HG02588 (cell line): ENCODE results near the gene MCM6.
"Not testable (repeated sequence)": the region's sequence is repeated elsewhere in the genome, so short reads cannot be mapped to it uniquely, and the experiment has no call there.

ENCODE experiments used
- ATAC-seq: cut with Tn5 transposase; IDR thresholded peaks from one replicate; pipeline ENCODE4 v1.9.1; 2021; ENCODE audit warnings: mild to moderate bottlenecking, moderate library complexity; ENCODE audit not compliant: unreplicated experiment

The MCM6 gene

DNA sequence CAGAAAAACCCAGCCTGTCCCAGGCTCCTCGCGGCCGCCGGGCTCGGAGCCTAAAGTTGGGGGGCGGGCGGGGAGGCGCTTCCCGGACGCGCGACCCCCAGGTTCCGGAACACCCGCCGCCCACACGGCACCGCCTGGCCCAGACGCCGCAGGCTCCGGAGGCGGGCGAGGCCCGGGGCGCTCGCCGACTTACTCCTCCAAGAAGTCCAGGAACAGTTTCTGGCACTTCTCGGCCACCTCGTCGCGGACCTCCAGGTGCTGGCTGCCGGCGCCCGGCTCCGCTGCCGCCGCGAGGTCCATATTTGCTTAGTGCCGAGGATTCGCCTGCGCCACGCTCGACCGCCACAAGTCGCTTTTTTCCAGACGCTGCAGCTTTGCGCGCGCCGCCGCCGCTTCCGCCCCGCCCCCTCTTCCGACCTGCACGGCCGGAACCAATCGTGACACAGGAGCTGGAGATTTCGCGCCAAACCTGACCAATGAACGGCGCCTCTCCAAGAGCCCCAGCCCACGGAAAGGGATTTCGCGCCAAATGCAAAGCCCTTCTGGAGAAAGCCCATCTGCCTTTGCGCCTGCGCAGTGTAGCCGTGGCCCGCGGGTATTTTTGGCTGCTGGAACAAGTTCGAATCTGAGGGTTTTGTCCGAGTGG, at the start of gene MCM6:
MCM6 (minus strand) TSS at position 378 of the 646 bp plus-strand sequence; CDS start at position 300, 78 bp downstream.
- ATAC-seq = peak; percentile 90

DNA sequence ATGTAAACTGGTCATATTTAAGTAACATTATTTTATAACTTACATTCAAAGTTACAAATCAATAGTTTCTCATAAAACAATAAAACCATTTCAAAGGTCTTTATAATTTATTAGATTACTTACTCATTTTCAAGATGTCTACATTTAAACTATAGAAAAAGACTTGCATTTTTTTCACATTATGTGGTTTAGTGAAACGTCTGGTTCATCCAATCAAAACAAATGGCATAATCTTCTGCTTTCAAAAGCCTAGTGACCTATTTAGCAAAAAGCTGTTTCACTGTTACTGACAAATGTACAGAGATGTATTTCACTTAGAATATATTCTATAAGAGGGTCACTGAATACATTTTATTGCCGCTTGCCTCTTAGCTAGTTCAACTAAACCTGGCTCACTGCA, 49.3 kb upstream of the MCM6 start:
- no peak for ATAC-seq

DNA sequence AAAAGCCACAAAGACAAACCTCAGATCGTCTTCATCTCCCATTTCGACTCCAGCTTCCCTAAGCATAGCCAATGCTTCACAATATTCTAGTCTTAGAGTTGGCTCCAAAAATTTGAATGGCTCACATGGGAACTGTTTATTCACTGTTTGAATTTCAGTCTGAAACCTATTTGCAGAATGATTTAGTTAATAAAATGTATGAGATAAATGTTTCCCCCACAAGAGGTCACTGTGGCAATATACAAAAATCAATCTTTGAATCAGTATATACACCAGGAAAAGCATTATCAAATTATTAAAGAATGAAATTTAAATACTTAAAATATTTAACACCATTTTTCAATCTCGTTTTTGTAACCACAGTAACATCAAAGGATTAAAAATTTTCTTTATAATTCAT, 40.0 kb upstream of the MCM6 start:
- no peak for ATAC-seq

DNA sequence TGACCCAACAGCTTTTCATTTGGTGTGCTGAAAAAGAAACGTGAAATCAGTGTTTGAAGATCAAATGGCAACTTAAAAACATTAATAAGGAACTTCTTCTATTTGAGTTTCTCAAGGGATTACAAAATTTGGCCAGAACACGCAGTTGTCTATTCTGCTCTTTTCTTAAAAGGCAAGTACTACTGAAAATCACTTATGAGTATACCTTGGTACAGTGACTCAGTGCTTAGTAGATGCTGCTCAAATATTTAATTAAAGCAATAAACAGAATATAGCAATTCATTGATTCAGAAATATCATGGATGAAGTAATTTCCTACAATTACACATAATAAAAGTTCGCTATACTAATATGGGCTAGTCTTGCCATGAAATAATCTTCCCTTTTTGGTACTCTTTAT, 38.2 kb upstream of the MCM6 start:
- ATAC-seq = no peak

DNA sequence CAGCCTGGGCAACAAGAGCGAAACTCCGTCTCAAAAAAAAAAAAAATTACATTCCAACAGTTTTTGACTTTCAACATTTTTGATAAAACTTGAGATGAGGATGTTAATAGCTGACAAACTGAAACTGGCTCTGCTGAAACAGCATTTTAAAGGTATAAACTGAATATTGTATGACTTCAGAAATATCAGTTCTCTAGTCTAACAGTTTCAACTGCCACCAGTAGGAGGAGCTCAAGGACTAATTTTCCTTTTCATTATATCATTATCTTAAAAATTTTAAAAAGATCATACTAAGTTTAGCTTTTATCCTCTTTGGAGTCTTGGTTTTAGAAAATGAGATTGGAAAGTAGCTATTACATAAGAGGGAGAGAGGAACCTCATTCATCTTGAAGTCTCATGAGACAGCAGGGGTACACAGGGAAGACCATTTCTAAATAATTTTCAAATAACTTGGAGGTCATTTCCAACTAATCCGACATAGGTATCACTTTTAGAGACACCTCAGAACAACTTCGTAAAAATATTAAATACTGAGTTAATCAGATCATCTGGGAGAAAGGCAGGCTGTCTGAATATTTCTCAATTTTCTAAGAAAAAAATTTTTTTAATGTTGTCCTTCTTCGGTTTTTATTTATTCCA, 37.6 kb upstream of the MCM6 start:
- ATAC-seq = no peak

DNA sequence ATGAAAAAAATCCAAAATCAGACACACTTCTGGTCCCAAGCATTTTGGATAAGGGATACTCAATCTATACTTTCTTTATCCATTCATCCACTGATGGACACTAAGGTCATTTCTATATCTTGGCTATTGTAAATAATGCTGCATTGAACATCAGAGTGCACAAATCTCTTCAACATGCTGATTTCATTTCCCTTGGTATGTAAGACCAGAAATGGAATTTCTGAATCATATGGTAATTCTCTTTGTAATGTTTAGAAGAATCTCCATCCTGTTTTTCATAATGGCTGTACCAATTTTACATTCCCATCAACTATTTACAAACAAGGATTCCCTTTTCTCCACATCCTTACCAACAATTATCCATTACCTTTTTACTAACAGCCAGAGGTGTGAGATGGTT, 33.7 kb upstream of the MCM6 start:
- no peak for ATAC-seq

DNA sequence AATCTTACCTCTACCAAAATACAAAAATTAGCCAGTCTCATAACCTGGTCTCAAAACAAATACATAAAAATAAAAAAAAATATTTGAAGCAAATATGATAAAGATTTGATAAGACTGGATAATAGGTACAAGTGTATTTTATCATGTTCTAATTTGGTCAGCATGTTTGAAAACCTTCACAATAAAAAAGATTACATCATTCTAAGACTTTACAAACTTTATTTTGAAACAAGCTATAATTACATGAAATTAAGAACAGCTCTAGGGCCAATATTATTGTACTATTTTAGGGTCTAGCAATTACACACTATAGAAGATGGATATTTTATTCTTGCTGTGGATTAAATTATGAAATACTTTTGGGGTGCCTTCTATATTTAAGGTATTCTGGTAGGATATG, 29.4 kb upstream of the MCM6 start:
- ATAC-seq = no peak

DNA sequence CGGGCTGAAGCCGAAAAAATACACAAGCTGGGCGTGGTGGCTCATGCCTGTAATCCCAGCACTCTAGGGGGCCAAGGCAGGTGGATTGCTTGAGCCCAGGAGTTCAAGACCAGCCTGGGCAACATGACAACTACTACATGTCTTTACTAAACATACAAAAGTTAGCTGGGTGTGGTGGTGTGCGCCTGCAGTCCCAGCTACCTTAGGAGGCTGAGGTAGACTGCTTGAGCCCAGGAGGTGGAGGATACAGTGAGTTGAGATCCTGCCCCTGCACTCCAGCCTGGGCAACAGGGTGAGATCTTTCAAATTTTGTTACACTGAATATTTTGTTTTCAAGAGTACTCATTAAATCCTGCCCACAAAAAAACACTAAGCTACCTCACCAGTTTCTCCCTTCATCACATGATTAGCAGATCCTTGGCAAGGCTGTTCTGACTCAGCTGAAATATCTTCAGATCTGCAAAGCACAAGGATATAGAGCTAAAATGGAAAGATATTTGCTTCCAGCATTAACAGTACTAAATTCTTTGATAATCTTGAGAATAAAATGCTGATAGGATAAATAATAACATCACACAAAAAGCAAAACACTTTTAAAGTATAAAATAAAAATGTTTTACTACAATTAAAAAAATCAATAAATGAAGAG, 28.2 kb upstream of the MCM6 start:
- no peak for ATAC-seq

DNA sequence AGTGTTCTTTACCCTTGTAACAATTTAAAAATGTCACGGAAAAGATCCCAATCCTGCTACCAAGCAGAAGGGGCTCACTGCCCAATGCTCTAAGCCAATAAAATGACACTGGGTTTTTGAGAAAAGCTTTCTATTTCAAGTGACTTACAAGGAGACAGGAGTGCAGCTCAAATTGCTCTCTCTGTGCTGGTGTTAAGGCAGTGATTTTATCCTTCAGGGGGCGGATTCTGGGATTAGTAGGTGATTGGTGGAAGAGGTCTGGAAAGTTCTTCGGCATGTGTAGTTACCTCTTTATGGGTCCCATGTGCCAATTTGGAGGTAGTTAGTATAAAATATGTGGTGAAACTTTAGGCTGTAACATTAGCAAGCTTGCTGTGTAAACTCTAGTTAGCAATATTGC, 27.4 kb upstream of the MCM6 start:
- ATAC-seq = no peak

DNA sequence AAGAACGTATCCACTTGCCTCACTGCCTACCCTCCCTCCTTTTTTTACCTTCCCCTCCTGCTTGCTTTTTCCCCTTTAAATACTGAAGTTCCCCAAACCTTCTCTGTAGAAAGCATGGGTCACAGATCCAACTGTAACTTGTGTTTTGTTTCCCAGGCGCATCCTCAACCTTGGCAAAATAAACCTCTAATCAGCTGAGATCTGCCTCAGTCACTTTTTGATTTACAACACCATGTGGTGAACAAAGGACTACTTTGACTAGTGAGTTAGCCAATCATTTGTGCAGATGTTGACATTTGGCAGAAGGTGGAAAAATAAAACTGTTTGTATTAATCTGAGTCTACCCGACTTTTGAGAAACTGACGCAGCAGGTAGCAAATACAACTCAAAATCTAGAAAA, 23.3 kb upstream of the MCM6 start:
- ATAC-seq = no peak

DNA sequence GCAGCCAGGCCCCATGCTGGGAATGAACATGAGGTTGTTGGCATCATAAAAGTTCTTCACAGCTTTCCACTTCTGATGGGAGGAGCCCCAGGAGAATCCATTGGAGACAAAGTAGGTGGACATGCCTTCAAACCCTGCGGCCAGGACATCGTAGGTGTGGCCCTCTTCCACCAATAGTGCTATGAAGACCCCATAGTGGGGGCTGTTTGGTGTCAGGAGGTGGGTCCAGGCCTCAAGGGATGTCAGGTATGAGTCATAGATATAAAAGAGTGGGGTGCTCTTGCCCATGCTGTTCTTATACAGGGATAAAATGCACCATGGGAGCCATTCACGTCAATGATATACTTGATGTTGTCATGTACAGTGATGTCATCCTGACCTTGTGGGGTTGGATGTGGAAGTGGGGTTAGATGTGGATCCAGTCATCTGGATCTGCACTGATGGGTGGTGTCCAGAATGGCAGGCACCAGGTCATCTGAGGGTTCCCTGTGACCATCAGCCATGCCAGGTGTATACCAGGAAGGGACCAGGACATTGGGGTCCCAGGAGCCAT, 22.1 kb upstream of the MCM6 start:
- ATAC-seq = no peak

DNA sequence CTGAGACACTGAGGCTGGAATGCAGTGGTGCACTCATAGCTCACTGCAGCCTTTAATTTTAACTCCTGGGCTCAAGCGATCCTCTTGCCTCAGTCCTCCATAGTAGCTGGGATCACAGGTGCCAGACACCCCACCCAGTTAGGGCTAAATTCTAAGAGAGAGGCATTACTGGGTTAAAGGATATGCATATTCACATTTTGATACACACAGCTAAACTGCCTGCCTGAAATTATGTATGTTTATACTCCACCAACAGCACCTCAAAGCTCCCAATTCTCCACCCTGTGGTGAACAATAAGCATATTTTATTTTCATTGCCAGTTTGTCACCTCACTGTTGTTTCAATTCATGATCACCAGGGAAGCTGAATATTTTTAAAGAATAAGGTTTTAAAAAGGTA, 18.7 kb upstream of the MCM6 start:
- ATAC-seq = no peak

DNA sequence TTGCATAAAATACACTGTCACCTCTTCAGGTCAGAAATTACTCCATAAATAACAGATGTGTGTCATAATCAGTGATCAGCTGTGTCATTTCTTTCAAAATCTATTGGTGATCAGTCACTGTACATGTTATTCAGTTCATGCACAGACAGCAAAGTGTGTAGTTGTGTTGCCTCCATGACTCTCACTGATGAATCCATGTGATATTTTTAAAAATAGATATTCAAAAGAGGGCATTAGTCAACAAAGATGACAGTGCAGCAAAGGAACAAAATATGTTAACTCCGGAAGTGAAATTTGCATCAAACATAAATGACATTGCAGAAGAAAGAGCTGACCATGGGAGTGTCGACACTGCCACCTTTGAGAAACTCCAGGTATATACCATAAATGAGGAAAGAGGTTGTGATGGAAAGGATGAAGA, 17.1 kb upstream of the MCM6 start:
- no peak for ATAC-seq

DNA sequence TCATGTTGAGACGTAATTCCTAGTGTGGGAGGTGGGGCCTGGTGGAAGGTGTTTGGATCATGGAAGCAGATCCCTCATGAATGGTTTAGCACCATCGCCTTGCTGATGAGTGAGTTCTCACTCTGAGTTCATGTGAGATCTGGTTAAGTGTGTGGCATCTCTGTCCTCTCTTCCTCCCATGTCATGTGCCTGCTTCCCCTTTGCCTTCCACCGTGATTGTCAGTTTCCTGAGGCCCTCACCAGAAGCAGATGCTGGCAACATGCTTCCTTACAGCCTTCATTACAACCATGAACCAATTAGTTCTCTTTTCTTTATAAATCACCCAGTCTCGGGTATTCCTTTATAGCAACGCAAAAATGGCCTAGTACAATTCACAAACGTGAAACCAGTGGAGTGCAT, 14.6 kb upstream of the MCM6 start:
- ATAC-seq = no peak

DNA sequence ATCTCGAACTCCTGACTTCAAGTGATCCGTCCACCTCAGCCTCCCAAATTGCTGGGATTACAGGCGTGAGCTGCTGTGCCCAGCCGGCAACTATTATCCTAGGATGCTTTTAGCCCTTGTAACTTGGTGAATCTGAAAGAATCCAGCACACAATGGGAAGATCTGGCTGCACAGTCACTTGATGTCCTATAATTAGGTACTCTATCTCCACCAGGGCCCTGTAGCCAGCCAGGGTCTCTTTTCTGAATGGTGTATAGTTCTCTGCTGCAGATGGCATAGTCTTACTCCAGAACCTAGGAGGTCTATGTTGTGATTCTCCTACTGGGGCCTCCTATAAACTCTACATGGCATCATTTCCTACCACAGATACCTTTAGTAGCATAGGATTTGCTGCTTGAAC, 13.9 kb upstream of the MCM6 start:
- ATAC-seq = no peak

DNA sequence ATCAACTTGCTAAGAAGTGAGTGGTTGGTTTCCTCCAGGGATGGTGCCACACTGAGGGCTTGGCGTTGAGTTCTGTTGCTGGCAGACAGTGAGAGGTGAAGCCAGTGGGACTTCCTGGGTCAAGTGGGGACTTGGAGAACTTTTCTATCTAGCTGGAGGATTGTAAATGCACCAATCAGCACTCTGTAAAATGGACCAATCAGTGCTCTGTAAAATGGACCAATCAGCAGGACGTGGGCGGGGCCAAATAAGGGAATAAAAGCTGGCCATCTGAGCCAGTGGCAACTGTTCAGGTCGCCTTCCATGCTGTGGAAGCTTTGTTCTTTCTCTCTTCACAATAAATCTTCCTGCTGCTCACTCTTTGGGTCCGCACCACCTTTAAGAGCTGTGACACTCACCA, 12.3 kb upstream of the MCM6 start:
- ATAC-seq = not testable (repeated sequence)

DNA sequence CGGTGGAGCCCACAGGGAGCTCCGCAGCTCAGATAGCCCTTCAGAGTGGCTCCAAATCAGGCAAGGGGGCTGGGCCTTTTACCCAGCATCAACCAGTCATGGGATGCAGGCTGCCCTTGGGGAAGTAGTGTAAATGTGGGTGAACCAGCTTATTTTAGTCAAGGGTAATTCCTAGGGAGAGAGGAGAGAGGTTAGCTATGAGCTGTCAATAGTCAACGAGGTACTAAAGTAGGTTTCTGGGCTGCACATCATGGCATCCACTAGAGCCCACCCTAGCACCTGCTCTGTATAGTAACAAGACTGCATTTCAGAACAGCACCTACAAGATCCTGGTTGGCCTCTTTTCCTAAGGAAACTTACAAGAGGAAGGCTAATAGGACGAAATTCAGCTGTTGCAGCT, 9.5 kb upstream of the MCM6 start:
- ATAC-seq = no peak

DNA sequence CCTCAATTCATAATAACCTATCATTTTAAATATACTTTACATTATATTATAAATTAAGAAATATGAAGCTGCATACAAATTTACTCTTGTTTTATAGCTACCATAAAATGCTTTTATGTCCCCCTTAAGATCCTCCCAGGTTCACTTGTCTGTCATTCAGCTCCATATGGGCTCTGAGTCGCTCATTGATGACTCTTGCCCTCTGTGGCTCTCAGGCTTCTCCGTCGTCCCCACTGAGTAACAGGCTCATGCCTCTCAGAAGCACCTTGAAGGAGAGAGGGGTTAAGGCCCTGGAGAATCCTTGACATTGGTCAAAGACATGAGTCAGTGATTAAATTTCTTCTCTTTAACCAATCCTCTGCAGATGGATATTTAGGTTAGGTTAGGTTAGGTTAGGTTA, 6.2 kb upstream of the MCM6 start:
- no peak for ATAC-seq

DNA sequence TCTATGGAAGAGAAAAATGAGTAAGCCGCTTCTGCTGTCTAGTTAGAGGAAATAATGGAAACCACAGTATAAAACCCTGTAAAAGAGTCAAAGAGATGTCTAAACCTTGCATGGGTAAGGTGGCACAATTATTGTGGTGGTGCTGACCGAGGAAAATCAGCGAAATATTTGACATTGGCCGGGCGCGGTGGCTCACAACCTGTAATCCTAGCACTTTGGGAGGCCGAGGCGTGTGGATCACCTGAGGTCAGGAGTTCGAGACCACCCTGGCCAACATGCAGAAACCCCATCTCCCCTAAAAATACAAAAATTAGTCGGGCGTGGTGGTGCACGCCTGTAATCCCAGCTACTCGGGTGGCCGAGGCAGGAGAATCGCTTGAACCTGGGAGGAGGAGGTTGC, 527 bp upstream of the MCM6 start:
- ATAC-seq = not testable (repeated sequence)

DNA sequence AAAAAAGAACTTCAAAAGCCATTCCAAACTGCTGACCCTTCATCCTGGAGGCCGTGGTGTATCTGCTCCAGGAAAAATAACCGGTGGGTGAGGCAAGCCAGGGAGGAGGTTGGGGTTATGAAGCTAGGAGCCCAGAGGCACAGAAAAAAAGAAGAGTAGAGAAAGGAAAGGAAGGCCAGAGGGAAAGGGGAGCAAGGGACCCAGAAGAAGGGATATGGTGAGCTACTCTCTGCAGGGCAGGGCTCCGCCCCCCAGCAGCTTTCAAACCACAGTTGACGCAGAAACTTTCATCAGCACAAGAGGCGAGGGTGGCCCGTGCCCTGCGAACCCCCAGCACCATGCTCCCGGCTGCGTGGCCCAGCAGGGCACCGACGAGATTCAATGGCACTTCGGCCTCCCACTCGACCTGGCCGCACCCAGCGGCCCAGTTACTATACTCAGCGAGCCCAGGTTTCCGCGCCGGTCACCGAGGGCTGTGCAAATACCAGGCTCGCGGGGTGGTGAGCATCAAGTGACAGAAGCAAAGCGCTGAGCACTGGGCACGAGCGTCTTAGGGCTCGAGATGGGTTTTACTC, 665 bp downstream of the MCM6 start:
- peak; percentile 60 for ATAC-seq

DNA sequence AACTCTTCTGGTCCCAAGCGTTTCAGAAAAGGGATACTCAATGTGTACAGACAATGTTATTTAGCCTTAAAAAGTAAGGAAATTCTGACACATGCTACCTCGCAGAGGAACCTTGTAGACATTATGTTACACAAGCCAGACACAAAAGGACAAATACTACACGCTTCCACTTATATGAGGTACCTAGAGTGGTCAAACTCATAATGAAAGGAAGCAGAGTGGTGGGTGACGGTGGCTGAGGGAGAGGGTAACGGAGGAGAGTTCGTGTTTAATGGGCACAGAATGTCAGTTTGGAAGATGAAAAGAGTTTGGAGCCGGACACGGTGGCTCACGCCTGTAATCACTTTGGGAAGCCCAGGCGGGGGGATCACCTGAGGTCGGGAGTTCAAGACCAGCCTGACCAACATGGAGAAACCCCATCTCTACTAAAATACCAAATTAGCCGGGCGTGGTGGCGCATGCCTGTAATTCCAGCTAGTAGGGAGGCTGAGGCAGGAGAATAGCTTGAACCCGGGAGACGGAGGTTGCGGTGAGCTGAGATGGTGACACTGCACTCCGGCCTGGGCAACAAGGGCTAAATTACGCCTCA, 1.4 kb downstream of the MCM6 start:
- no peak for ATAC-seq
